Kidney epithelial cell (primary cell): Measurements from ENCODE around the gene TMED5. TPM values are rescaled to one million over a fixed set of nuclear protein-coding genes. Genes with fewer than 3 reads are reported as not detected.
"Not testable (repeated sequence)": the region's sequence is repeated elsewhere in the genome, so short reads cannot be mapped to it uniquely, and the experiment has no call there.

Experiments used
- DNase-seq: peaks from one replicate; pipeline ENCODE4 v3.0.0-alpha.2; 2010; ENCODE audit warnings: low read depth
- H3K27me3 ChIP-seq: 2 replicates; pipeline ENCODE4 v1.6.0; 2011; ENCODE audit warnings: low read length; ENCODE audit not compliant: control insufficient read depth, insufficient read depth
- H3K36me3 ChIP-seq: 2 replicates; pipeline ENCODE4 v1.5.1; 2011; ENCODE audit warnings: low read length; ENCODE audit not compliant: control insufficient read depth, insufficient read depth
- H3K4me3 ChIP-seq: 2 replicates; pipeline ENCODE4 v1.5.1; 2011; ENCODE audit warnings: low read depth, mild to moderate bottlenecking, control low read depth, low read length
- CTCF ChIP-seq: IDR thresholded peaks from 2 replicates; pipeline ENCODE4 v1.5.1; 2011; ENCODE audit warnings: mild to moderate bottlenecking, moderate library complexity, low read length, control low read depth, inconsistent platforms; ENCODE audit not compliant: insufficient read depth, poor library complexity, severe bottlenecking
- total RNA-seq: library from RNA; depleted of rRNA; stranded (reverse); fragments of >200 nt; gene quantifications from 2 replicates; pipeline ENCODE4 v1.2.3, GENCODE V29; 2015

The TMED5 gene
- total RNA-seq, result 58.5 and 64.6 TPM in 2 replicates

GRCh38 chr1:93179886-93180722 lies at the start of gene TMED5:
TMED5 (minus strand) TSS chr1:93180413; CDS start chr1:93180242, 171 bp downstream.
- Histone ChIP-seq H3K27me3 (no peaks in the 10 kb centered on the region), H3K4me3 (peak within 1 kb of the TSS; percentile 64), H3K36me3 (no peaks in the 10 kb centered on the region)
- no peak for TF ChIP-seq CTCF
- DNase-seq, result peak; percentile 88

- no peak for DNase-seq
- no peak overlapping the region for H3K4me3 ChIP-seq
- TF ChIP-seq CTCF, result no peak
- H3K36me3 ChIP-seq, result no peaks in the 10 kb centered on the region
- no peaks in the 10 kb centered on the region for H3K27me3 ChIP-seq
Observed at GRCh38 chr1:93223023-93223675, 42.9 kb upstream of the TMED5 start.

GRCh38 chr1:93221913-93222312 lies 41.7 kb upstream of the TMED5 start:
- no peaks in the 10 kb centered on the region for H3K36me3 ChIP-seq
- TF ChIP-seq CTCF, result no peak

GRCh38 chr1:93220716-93221115 lies 40.5 kb upstream of the TMED5 start:
- not testable (repeated sequence) for H3K27me3 ChIP-seq, H3K4me3 ChIP-seq, H3K36me3 ChIP-seq, DNase-seq

More at GRCh38 chr1:93221913-93222312, 41.7 kb upstream of the TMED5 start:
- no peak overlapping the region for H3K4me3 ChIP-seq
- H3K27me3 ChIP-seq, result no peaks in the 10 kb centered on the region
- no peak for DNase-seq

GRCh38 chr1:93219443-93219842 lies 39.2 kb upstream of the TMED5 start:
- no peak for TF ChIP-seq CTCF
- no peak overlapping the region for H3K4me3 ChIP-seq
- no peaks in the 10 kb centered on the region for H3K27me3 ChIP-seq
- H3K36me3 ChIP-seq, result no peaks in the 10 kb centered on the region
- DNase-seq, result peak; percentile 50

DNA sequence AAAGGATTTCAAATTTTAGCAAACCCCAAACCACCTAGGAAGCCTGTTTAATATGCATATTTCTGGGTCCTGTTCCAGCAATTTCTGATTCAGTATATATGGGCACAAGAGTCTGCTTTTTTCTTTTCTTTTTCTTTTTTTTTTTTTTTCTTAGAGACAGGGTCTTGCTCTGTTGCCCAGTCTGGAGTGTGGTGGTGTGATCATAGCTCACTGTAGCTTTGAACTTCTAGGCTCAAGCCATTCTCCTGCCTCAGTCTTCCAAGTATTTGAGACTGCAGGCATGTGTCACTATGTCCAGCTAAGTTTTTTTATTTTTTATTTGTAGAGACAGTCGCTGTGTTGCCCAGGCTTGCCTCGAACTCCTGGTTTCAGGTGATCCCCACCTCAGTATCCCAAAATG lies 35.1 kb upstream of the TMED5 start:
- DNase-seq, result no peak
- H3K36me3 ChIP-seq, result no peaks in the 10 kb centered on the region

More for the DNA sequence above, 35.1 kb upstream of the TMED5 start:
- Histone ChIP-seq H3K27me3 (no peaks in the 10 kb centered on the region), H3K4me3 (no peak overlapping the region)
- TF ChIP-seq CTCF, result no peak
